Suppressor macrophage treated with lipopolysaccharide for 4 hours (primary cell): ENCODE data around the gene CHIA.

Experiments
- DNase-seq: peaks from one replicate; pipeline ENCODE4 v3.0.0-alpha.2; 2020

Gene CHIA

GRCh38 chr1:111290630-111291029 is at the start of gene CHIA:
Gene CHIA, plus strand, starts transcription at chr1:111290851. Its CDS starts 19,617 bp downstream, at chr1:111310468.
- DNase-seq: no peak

DNA sequence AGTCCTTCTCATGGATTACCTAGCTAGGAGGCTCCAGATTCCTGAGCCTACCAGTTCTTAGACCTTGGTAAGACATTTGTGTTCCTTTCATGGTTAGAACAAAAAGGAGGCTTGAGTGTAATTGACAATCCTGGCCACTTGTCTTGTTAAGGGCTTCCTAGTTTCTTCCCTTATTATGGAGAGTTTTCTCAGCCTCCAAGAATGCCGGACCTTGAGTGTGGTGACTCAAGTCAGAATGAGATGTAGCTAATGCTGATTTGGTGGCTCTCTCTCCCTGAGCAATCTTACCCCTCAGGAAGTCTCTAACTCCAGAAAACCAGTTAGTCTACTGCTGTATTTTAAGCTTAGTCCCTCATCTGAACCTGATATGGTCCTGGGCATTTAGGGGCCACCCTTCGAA is 48.9 kb upstream of the CHIA start:
- no peak for DNase-seq

DNA sequence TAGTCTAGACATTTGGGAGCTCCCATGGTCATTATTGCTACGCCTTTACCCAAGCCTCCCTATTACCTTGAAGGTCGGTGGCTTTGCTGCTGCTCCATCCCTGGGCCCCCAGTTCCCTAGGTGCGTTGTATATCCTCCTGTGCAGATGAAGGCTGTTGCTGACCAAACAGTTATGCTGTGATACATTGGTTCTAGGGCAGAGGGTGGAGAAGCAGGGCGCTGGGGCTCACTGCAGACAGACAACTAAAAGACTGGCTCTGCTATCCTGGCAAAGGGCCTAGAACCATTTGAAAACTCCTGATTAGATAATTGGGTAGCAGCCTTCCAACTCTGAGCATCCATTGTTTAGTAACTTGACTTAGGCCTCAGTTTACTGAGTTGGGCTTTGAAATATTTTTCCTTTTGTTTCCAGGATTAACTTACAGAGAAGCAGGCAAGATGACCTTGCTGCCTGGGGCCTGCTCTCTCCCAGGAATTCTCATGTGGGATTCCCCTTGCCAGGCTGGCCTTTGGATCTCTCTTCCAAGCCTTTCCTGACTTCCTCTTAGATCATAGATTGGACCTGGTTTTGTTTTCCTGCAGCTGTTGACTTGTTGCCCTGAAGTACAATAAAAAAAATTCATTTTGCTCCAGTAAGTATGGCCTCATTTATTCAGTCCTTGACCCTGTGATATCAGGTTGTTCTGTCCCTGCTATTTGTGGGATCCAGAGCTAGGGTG is 47.7 kb upstream of the CHIA start:
- no peak for DNase-seq

DNA sequence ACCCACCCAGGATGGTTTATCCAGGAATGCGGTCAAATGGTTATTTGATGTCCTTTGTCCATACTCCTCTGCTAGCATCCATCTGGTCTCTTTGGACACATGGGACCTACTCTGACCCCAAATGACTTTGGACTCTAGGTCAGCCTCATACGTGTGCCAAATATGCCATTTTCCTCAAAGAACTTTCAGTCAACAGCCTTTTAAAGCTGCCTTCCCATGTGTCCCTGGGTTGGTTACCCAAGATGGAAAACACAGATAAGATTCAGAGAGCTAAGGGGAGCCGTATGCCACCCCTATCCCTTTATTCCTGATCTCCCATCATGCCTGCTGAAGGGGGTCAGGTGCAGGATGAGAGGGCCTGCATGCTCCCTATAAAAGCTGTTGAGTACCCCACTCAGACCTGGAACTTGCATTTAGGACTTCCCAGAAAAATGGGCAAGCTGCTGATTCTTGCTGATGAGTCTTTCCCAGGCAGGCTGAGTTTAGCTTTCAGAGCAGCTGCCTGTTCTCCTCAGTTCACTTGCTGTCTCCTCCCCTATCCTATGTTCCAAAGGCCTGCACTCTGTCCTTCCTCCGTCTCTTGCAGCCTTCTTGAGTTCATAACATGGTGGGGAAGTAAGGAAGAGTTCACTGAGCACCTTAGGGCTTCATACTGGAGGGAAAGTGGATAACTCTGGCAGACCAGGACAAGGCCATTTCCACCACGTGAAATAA is 43.4 kb upstream of the CHIA start:
- no peak for DNase-seq

DNA sequence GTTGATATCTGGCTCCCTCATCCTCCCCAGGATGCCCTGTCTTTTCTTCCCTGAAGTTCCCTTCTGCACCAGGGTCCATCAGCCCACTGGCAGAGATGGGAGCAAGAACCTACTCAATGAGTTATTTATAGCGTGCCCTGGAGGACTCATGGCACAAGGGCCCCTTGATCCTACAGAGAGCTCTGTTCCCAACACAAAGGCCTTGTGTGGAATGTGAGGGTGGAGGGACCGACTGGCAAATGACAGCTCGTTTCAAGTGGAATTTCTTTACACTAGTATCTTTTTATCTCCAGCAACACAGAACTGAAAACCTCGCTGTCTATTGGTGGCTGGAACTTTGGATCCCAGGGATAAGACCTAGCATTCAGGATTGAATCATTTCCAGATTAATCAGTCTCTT is 40.7 kb upstream of the CHIA start:
- no peak for DNase-seq

DNA sequence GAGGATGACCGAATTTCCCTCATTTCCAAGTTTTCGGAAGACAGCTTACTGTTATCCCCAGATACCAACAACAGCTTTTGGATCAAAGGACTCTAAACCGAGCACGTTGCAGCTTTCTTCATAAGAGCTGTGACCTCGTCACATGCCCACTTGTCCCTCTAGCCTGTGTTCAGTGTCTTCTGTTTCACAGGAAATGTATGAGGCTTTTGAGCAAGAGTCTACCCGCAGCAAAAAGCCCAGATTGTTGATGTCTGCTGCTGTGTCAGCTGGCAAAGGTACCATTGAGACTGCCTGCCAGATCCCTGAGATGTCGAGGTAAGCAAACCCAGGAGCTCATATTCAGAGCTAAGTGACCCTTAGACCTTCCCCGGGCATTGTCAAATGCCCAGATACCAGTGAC is 39.1 kb upstream of the CHIA start:
- no peak for DNase-seq

GRCh38 chr1:111252786-111253185 is 37.9 kb upstream of the CHIA start:
- DNase-seq: no peak

DNA sequence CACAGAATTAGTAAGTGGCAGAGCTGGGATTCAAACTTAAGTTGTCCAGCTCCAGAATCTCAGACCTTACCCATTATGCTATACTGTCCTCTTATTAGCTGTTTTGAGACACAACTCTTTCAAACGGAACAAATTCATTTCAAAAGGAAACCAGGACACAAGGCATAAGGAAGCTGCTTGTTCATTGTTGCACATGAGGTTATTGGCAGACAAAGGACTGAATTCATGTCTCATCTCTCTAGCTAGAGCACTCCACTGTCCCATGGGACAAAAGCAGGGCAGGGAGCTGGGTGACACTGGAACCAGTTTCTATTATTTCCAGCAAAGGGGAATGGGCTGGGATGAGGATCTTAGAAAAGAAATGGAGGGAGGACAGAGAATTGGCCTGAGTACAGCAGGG is 36.8 kb upstream of the CHIA start:
- no peak for DNase-seq

DNA sequence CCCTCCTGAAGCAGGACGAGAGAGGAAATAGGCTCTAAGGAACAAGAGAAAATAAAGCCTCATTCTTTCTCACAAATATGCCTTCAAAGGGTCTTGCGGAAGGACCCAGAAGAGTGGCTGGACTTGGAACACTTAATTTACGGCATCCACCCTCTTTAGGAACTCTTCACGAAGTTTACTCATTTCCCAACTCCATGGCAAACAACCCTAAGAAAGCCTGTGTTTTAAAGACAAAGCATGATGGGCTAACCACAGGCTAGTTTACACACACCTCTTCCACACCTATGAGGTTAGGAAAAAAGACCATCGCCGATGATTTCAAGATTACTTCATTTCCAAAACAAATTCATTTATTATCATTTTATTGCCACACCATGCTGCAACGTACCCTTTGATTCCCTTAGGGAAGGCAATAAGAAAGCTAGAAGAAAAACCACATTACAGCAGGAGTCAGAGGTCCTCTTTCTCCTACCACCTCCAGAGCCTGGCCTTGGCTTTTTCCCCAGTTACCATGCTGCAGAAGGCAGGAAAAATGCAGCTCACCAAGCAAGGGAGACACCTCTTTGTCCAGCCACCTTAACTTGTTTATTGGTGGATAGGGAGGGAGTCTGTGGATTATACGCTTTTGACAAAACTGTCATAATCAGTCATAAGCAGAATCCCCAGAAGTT is 33.5 kb upstream of the CHIA start:
- DNase-seq: no peak

DNA sequence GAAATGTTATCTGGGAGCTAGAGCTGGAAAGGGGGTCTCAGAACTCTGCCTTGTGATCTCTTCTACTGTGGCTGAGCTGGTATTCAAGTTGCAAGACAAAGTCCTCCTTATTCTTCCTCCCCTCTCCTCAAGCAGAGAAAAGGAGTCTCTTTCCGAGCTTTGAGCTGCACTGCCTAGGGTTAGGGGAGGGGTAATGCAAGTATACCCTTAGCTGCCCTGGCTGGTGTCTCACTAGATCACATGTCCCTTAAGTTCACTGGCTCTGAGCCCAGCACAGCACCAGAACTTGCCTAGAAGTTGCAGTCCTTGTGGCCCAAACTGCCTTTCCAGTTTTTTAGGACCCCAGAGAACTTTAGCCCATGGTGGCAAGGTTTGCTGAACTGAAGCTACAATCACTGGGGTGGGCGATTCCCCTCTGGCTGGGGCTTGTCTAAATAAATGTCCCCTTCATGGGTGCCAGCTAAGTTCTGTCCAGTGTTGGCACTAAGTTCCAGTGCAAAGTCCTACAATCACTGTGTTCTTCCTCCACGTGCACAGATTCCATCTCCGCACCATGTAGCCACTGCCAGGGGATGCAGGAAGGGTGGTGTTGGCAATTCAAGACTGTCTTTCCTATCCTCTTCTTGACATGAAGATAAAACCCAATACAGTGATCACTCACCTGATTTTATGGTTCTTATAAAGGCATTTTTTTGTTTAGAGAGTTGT is 22.7 kb upstream of the CHIA start:
- no peak for DNase-seq

DNA sequence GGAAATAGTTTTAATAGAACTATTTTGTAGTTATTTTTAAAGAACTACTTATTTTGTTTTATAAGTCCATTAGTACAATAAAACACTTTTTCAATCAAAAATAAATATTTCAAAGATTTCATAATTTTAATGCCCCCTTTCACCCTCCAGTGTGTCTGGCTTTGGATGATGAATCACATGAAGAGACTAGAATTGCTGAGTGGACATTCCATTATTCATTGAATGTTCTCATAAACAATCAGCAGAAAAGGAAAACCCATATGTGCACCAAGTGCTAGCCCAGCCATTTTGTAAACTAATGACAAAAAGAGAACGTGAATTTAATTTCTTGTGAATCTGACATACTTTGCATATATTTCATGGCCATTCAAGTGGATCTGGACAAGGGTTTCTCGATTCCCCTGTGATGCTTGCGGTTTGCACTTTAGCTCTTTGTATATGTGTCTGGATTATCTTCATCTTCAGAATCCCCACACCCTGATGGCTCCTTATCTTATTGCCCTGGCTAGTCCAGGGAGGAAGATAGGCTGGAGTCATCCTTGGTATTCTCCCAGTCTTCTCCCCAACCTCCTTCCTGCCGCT is 20.7 kb upstream of the CHIA start:
- DNase-seq: no peak

DNA sequence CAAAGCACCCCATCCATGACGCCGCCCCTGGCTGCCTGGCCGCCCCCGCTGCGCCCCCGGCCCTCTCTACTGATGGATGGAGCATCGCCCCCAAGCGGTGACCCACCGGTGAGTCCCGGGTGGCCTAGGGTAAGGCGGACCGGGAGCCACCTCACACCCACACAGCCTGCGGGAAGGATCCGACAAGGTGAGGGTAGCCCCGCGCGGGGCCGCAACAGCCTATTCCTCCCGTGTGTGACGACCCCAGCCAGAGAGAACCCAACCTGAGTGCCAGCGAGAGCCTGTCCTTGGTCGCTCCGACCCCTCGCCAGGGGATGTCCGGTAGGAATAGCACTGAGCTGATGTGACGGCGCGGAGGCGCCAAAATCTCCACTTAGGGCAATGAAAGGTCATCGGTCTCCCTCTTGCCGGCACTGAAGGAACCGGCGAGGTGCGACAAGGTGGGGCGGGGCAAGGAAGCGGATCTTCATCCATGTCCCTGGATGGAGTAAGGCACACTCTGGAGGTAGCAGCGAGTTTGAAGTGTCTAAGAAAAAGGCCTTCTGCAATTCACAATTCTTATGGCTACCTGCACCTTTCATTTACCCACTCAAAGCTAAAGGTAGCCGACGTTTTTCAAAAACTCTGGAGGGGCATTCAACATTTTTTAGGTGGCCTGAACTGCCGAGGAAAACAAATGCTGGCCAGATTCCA is 19.7 kb upstream of the CHIA start:
- DNase-seq: no peak

DNA sequence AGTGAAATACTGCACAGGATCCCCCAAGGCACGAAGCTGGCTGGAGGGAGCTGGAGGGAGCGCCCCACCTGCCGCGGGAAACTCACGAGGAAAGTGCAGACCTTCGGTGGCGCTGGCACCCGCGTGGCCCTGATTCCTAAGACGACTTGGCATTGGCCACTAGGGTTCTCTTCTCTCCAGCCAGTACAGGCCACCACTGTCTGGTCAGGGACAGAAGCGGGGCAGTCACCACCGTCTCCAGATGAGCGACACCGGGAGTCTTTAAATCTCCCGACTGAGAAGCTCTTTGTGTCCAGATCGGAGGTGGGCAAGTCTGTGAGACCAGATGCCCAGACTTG is 19.2 kb upstream of the CHIA start:
- no peak for DNase-seq

DNA sequence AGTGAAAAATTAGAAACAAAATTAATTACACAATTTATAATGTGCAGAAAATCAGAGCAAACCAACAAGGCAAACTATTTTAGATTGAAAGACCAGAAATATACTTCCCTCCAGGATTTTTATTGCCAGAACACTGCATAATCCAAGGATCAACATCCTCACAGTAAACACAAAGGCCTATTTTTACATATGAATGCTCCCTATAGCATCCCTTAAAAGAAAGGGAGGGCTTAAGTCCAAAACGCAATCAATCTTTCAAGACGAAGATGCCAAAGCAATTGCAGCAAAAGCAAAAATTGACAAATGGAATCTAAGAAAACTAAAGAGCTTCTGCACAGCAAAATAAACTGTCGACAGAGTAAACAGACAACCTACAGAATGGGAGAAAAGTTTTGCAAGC is 18.6 kb upstream of the CHIA start:
- DNase-seq: no peak

DNA sequence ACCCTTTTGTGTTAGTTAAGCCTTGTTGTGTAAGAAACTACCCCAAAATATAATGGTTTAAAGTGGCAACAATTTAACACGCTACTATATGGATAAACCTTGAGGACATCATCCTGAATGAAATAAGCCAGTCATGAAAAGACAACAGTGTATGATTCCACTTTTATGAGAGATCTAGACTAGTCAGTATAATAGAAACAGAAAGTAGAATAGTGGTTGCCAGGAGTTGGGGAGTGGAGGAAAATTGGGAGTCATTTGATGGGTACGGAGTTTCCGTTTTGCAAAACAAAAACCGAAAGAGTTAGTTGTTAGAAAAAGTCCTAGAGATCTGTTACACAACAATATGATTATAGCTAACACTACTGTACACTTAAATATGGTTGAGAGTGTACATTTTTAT is 16.0 kb upstream of the CHIA start:
- DNase-seq: peak; percentile 85

- peak; percentile 86 for DNase-seq
Measured at GRCh38 chr1:111275079-111275478, 15.6 kb upstream of the CHIA start.

- DNase-seq: no peak
Measured at GRCh38 chr1:111275780-111276433, 14.7 kb upstream of the CHIA start.

GRCh38 chr1:111279144-111279543 is 11.5 kb upstream of the CHIA start:
- no peak for DNase-seq

- no peak for DNase-seq
Measured at GRCh38 chr1:111280267-111280666, 10.4 kb upstream of the CHIA start.

GRCh38 chr1:111281411-111281810 is 9.2 kb upstream of the CHIA start:
- peak; percentile 25 for DNase-seq

DNA sequence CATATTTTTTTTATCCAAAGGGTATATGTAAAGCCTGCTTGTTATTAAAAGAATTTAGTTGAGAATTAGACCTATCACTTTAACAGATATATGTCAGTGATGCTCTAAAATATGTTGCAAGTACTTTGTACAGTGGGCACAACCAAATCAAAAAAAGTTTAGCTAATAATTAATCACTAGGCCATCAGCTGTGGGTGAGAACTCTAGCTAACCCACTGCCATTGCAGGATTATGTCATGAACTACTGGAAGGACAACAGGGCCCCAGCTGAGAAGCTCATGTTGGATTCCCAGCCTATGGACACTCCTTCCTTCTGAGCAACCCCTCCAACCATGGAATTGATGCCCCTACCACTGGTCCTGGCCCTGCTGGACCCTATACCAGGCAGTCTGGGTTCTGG is 6.8 kb upstream of the CHIA start:
- DNase-seq: no peak

GRCh38 chr1:111285879-111286278 is 4.8 kb upstream of the CHIA start:
- DNase-seq: no peak
